IPS-18a (cell line): ENCODE measurements around the gene FAM13B.
"Not testable (repeated sequence)": the region's sequence is repeated elsewhere in the genome, so short reads cannot be mapped to it uniquely, and the experiment has no call there.

ENCODE experiments used
- H3K27ac ChIP-seq: one replicate; pipeline ENCODE4 v1.5.1; 2013; ENCODE audit warnings: low read length
- H3K27me3 ChIP-seq: one replicate; pipeline ENCODE4 v1.6.1; 2013; ENCODE audit warnings: mild to moderate bottlenecking, low read length; ENCODE audit not compliant: control insufficient read depth, insufficient read depth
- H3K36me3 ChIP-seq: one replicate; pipeline ENCODE4 v1.6.1; 2013; ENCODE audit warnings: low read depth, low read length; ENCODE audit not compliant: control insufficient read depth
- H3K4me1 ChIP-seq: one replicate; pipeline ENCODE4 v1.6.1; 2013; ENCODE audit warnings: low read depth, low read length; ENCODE audit not compliant: control insufficient read depth
- H3K4me3 ChIP-seq: one replicate; pipeline ENCODE4 v1.5.1; 2013; ENCODE audit warnings: low read length
- H3K9ac ChIP-seq: one replicate; pipeline ENCODE4 v1.6.1; 2013; ENCODE audit warnings: mild to moderate bottlenecking, low read length, moderate library complexity
- H3K9me3 ChIP-seq: one replicate; pipeline ENCODE4 v1.6.1; 2013; ENCODE audit warnings: low read depth, low read length; ENCODE audit not compliant: control insufficient read depth

Gene FAM13B

DNA sequence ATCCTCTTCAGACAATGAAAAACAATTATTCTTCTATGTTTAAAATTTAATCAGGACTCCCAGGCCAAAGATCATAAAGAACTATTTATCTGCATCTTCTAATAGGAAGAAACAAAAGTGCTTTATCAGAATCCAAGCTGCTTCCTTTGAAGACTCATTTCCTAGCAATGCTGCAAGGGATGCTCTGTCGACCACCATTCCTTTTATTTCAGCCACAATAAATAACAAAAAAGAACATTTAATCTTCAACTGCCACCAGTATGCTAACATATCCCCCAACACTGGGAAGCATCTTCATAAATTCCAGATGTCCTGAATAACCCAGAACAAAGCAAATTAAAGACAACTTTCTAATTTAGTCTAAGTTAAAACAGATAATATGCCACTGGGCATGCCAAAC is 74.9 kb downstream of the FAM13B start:
- H3K4me3 ChIP-seq: no peak overlapping the region
- no peaks in the 10 kb centered on the region for H3K9me3 ChIP-seq
- no peaks in the 10 kb centered on the region for H3K4me1 ChIP-seq
- H3K27me3 ChIP-seq: no peaks in the 10 kb centered on the region
- H3K27ac ChIP-seq: no peak overlapping the region
- H3K36me3 ChIP-seq: peaks cover 49% of the 10 kb centered on the region
- no peak overlapping the region for H3K9ac ChIP-seq

DNA sequence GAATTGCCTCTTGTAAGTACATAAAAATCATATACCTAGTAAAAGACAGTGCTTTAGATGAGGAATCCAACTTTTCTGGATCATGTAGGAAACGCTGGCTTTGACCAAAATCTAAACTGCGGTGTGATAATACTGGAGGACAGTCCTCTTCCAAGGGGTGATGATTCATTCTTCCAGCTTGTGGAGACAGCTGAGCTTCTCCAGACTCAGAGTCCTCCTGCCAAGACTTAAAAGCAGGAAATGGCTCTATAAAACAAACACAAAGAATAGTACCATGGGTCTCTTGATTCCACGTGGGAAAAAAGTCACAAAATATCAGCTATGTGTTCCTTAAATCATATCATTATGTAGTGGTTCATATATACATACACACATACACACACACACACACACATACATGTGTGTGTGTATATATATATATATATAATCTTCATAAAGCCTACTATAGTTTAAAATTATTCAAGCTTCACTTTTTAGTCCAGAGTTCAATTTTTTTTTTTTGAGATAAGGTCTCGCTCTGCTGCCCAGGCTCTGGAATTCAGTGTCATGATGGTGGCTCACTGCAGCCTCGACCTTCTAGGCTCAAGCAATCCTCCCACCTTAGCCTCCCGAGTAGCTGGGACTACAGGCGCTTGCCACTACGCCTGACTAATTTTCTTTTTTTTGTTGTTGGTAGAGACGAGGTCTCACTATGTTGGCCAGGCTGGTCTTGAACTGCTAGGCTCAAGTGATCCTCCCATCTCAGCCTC is 78.6 kb downstream of the FAM13B start:
- H3K9ac ChIP-seq: no peak overlapping the region
- H3K9me3 ChIP-seq: no peaks in the 10 kb centered on the region
- no peaks in the 10 kb centered on the region for H3K27me3 ChIP-seq
- no peak overlapping the region for H3K4me3 ChIP-seq
- no peaks in the 10 kb centered on the region for H3K4me1 ChIP-seq
- no peak overlapping the region for H3K27ac ChIP-seq
- peaks cover 48% of the 10 kb centered on the region for H3K36me3 ChIP-seq

DNA sequence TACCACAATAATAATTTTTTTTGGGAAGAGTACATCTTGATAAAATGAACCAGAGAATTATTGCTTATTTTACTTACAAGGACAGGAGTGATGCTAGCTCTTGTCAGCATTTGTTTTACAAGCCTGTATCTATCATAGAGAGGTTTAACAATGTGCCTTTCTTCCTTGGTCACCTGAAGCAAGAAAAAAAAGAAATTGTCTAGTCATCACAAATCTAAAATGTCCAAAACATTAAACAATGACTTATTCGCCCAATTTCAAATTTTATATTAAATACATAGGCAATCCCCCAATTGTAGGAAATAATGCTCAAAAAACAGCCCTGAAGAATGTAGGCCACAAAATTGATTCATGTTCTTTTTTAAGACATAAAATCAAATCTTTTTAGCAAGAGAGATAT is 87.1 kb downstream of the FAM13B start:
- H3K36me3 ChIP-seq: peaks cover 90% of the 10 kb centered on the region
- H3K9ac ChIP-seq: no peak overlapping the region
- no peaks in the 10 kb centered on the region for H3K27me3 ChIP-seq
- H3K4me3 ChIP-seq: no peak overlapping the region
- H3K9me3 ChIP-seq: no peaks in the 10 kb centered on the region
- H3K4me1 ChIP-seq: no peaks in the 10 kb centered on the region
- H3K27ac ChIP-seq: no peak overlapping the region

DNA sequence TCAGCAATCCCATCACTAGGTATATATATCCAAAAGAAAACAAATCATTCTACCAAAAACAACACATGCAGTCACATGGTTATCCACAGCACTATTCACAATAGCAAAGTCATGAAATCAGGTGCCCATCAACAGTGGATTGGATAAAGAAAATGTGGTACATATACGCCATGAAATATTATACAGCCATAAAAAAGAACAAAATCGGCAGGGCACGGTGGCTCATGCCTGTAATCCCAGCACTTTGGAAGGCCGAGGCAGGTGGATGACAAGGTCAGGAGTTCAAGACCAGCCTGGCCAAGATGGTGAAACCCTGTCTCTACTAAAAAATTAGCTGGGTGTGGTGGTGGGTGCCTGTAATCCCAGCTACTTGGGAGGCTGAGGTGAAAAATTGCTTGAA is 88.6 kb downstream of the FAM13B start:
- H3K27me3 ChIP-seq, H3K4me1 ChIP-seq, H3K4me3 ChIP-seq, H3K9ac ChIP-seq, H3K27ac ChIP-seq, H3K9me3 ChIP-seq: not testable (repeated sequence)
- peaks cover 95% of the 10 kb centered on the region for H3K36me3 ChIP-seq

DNA sequence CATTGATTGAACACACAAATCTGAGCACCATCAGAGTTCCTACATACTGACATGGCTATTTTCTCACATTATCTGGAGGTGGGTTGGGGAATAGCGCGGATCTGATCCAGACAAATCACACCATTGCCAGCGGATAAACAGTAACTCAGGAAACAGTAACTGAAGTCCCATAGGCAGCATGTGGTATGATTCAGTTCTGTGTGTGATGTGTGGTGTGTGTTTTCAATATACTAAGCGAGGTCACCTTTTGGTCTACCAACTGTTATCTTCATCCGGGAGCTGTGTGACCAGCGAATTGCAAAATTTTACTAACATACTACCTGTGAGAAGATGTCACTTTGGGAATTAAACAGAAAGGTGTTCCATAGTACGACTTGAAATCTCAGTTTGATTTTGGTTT is 93.5 kb downstream of the FAM13B start:
- Histone ChIP-seq H3K27ac (no peak overlapping the region), H3K4me3 (no peak overlapping the region), H3K36me3 (peaks cover 61% of the 10 kb centered on the region), H3K27me3 (no peaks in the 10 kb centered on the region), H3K4me1 (no peaks in the 10 kb centered on the region), H3K9me3 (no peaks in the 10 kb centered on the region), H3K9ac (no peak overlapping the region)

DNA sequence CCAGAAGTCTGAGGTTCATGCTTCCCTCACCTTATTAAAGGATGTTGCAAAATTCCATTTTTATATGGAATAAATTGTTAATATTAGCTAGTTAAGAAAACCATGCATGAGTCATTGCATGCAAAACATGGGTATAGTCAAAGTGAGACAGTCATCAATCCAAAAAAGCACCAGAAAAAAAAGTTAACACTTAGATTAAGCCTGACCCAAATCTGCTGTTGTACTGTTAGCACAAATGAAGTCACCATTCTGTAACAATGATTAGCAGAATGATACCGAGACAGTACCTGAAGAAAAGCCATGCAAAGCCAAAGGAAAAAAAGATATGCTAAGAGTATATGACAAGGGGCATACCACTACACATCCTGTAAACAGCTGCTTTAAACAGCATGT is 94.1 kb downstream of the FAM13B start:
- H3K36me3 ChIP-seq: peaks cover 55% of the 10 kb centered on the region
- no peaks in the 10 kb centered on the region for H3K4me1 ChIP-seq
- no peaks in the 10 kb centered on the region for H3K27me3 ChIP-seq
- no peaks in the 10 kb centered on the region for H3K9me3 ChIP-seq
- no peak overlapping the region for H3K4me3 ChIP-seq
- H3K27ac ChIP-seq: no peak overlapping the region
- H3K9ac ChIP-seq: no peak overlapping the region

DNA sequence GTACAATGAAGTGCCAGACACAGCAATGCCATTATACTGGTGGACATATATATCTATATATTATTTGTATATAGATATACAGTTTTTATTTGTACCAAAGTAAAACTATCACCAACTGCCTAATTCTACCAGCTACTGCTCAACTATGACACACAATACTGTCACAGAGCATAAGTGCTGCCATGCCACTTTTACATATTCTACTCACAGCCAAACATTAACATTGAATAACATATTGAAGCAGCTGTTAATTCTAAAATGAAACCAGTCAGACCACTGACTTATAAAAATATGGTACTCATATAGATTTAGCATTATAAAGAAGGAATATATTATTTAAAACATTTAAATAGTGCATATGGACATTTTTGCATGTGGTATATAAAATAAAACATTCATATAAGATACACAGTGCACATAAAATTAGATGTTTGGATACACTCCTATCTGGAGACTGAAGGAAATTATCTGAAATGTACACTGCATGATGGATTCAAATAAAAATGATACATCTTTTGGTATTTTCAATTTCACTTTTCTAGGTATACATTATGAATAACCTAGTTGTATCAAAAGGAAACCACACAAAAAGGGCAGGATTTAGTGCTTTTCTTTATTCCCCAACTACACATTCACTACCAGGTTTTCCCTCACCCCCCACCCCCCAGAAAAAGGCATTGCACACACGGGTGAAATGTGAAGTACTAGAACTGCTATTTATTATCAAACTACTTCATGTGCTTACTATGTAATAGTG is 94.7 kb downstream of the FAM13B start:
- H3K4me1 ChIP-seq: no peaks in the 10 kb centered on the region
- no peak overlapping the region for H3K9ac ChIP-seq
- H3K27me3 ChIP-seq: no peaks in the 10 kb centered on the region
- no peaks in the 10 kb centered on the region for H3K9me3 ChIP-seq
- H3K36me3 ChIP-seq: peaks cover 52% of the 10 kb centered on the region
- H3K27ac ChIP-seq: no peak overlapping the region
- H3K4me3 ChIP-seq: no peak overlapping the region

DNA sequence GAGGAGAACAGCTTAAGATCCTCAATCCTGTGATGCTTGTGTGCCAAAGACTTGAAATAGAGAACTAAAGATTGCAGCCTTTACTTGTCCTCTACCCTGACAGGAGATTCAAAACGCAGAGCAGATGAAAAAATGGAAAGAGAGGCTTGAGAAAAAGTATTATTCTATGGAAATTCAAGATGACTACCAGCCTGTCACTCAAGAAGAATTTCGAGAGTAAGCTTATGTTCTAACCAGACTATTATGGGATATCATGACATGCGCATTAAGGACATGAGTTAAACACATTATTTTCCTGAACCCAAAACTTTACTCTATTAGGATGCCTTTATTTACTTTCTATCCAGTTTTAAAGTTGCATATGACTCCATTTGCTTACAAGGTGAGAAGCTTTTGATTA is 97.2 kb downstream of the FAM13B start:
- Histone ChIP-seq H3K4me3 (no peak overlapping the region), H3K36me3 (peaks cover 28% of the 10 kb centered on the region), H3K27ac (no peak overlapping the region), H3K4me1 (no peaks in the 10 kb centered on the region), H3K9me3 (no peaks in the 10 kb centered on the region), H3K27me3 (no peaks in the 10 kb centered on the region), H3K9ac (no peak overlapping the region)

DNA sequence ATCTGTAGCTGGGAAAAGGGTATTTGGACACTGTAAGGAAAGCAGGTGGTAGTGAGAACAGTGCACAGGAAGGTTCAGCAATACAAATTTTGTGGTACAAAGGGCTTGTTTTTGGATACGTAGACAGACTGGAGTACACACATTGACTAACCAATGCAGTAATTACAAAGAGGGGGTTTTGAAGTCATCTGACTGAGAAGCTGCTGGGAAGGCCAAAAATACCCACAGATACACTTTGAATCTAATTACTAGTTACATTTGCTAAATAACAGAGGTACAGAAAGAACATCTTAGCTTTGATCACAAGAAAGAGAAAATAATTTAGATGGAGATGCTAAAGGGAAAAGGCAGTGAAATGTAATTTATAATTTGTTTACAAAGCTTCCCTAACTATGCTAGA is 97.7 kb downstream of the FAM13B start:
- H3K36me3 ChIP-seq: peaks cover 23% of the 10 kb centered on the region
- H3K9ac ChIP-seq: no peak overlapping the region
- H3K4me3 ChIP-seq: no peak overlapping the region
- no peaks in the 10 kb centered on the region for H3K4me1 ChIP-seq
- H3K27me3 ChIP-seq: no peaks in the 10 kb centered on the region
- no peak overlapping the region for H3K27ac ChIP-seq
- H3K9me3 ChIP-seq: no peaks in the 10 kb centered on the region

DNA sequence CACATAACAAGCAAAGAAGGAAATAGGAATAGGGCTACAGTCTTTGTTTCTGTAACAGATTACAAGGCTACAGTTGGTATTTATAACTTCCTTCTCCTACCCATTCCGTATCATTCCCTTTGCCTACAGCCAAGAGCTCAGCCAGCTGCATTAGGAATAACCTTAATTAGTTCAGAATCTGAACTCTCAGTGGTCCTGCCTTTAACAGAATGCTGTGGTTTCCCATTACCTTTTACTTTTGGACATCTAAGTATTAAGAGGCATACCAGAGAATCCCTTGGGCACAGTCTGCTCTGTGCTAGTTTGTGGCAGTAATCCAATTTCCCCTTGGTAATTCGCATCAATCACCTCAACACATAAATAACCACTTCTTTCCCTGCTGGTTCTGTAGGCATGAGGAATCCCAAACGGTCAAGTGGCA is 99.4 kb downstream of the FAM13B start:
- Histone ChIP-seq H3K4me1 (no peaks in the 10 kb centered on the region), H3K9me3 (no peaks in the 10 kb centered on the region), H3K9ac (no peak overlapping the region), H3K4me3 (no peak overlapping the region), H3K27me3 (no peaks in the 10 kb centered on the region), H3K36me3 (peaks cover 6% of the 10 kb centered on the region), H3K27ac (no peak overlapping the region)

DNA sequence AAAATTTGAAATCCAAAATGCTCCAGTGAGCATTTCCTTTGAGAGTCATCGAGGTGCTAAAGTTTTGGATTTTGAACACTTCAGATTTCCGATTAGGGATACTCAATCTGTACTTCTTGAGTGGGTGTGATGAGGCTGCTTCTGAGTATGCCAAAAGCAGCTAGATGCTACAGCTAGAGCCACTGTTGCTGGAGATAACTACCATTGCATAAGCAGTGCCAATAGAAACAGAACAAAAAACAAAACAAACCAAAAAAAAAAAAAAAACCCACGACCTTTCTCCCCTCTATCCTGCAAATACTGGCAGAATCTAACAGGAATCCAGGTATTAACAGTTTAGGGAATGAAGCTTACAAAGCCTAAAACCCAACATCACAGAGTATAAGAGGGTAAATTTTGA is 100.1 kb downstream of the FAM13B start:
- H3K36me3 ChIP-seq: peaks cover 6% of the 10 kb centered on the region
- H3K4me1 ChIP-seq: no peaks in the 10 kb centered on the region
- no peaks in the 10 kb centered on the region for H3K9me3 ChIP-seq
- H3K27me3 ChIP-seq: no peaks in the 10 kb centered on the region
- no peak overlapping the region for H3K27ac ChIP-seq
- no peak overlapping the region for H3K9ac ChIP-seq
- no peak overlapping the region for H3K4me3 ChIP-seq

DNA sequence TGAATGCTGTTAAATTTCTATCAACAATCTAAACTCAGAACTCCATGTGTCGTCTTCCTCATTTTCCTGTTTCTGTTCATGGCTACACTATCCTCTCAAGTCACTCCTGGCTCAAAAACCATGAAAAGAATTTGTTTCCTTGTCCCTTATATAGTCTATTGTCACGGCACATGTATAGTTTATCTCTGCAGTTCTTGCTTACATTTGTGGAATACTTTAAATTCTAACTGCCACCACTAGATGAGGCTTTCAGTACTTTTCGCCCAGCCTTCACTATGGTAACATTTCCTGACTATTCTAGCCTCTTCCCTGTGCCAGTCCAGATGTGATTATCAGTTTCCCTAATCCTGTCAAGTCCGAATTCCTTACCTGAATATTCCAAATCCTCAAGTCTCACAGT is 109.0 kb downstream of the FAM13B start:
- Histone ChIP-seq H3K27ac (no peak overlapping the region), H3K9ac (no peak overlapping the region), H3K4me1 (no peaks in the 10 kb centered on the region), H3K4me3 (no peak overlapping the region), H3K36me3 (no peaks in the 10 kb centered on the region), H3K9me3 (no peaks in the 10 kb centered on the region), H3K27me3 (no peaks in the 10 kb centered on the region)
